ENCODE measurements around the gene SERPINA6. TPM values are rescaled to one million over a fixed set of nuclear protein-coding genes. Genes with fewer than 3 reads are reported as not detected.

The SERPINA6 gene
- total RNA-seq, 4 donors from 2014 or later = not detected

DNA sequence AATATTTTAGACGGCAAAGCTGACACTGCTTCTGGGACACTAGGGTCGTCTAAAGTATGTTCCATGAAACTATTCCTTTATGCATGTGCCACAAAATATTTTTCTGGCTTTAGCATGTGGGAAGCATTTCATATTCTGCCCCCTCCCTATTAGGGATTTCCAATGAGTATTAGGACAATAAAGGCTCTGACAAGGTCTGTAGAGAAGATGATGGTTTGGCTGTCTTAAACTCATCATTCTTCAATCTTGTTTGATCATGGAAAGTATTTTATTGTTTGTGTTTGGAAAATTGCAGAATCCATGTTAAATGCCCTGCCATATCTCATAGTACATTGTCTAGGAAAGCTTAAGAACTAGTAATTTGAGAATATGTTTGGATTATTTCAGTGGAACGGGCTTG, 42.5 kb upstream of the SERPINA6 start:
- H3K9me3 ChIP-seq = no peaks in the 10 kb centered on the region
- DNase-seq (ENCODE audit: extremely low spot score) = no peak
- 91% methylated on average over 3 of the region's 3 CpGs for WGBS
- H3K27ac ChIP-seq (replicated peaks in 1 of 4) = no peak overlapping the region
- no peaks in the 10 kb centered on the region for H3K36me3 ChIP-seq
- TF ChIP-seq POLR2AphosphoS5 (IDR thresholded peaks at IDR 0.05) (no peak), EP300 (IDR thresholded peaks at IDR 0.05) (no peak), POLR2A (IDR thresholded peaks at IDR 0.05; ENCODE audit: low read depth) (no peak)
- TF ChIP-seq, protein P1, sequence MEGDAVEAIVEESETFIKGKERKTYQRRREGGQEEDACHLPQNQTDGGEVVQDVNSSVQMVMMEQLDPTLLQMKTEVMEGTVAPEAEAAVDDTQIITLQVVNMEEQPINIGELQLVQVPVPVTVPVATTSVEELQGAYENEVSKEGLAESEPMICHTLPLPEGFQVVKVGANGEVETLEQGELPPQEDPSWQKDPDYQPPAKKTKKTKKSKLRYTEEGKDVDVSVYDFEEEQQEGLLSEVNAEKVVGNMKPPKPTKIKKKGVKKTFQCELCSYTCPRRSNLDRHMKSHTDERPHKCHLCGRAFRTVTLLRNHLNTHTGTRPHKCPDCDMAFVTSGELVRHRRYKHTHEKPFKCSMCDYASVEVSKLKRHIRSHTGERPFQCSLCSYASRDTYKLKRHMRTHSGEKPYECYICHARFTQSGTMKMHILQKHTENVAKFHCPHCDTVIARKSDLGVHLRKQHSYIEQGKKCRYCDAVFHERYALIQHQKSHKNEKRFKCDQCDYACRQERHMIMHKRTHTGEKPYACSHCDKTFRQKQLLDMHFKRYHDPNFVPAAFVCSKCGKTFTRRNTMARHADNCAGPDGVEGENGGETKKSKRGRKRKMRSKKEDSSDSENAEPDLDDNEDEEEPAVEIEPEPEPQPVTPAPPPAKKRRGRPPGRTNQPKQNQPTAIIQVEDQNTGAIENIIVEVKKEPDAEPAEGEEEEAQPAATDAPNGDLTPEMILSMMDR (IDR thresholded peaks at IDR 0.05) = no peak
- no peak overlapping the region for H3K4me3 ChIP-seq
- H3K27me3 ChIP-seq = peaks cover 0 to 6% (median 0%) of the 10 kb centered on the region in 4 donors
- intact Hi-C loops (cut with DNase I) = no loop called here
- no peaks in the 10 kb centered on the region for H3K4me1 ChIP-seq

DNA sequence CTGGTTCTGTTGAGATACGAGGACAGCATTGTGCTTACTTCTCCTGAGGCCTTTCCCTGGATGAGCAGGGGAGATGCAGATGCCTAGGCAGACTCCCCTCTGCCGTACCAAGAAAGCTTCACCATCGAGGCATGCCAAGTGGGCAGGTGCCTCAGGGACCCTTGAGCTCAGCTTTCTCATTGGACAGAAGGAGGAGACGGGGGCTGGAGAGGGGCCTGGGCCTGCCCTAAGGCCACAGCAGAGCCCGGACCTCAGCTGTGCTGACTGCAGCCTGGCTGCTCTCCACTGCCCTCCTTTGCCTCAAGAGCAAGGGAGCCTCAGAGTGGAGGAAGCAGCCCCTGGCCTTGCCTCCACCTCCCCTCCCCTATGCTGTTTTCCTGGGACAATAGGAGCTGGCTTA, 41.8 kb upstream of the SERPINA6 start:
- intact Hi-C loops (cut with DNase I) = no loop called here
- no peak for DNase-seq (ENCODE audit: extremely low spot score)
- peaks cover 0 to 8% (median 0%) of the 10 kb centered on the region in 4 donors for H3K27me3 ChIP-seq
- H3K9me3 ChIP-seq = no peaks in the 10 kb centered on the region
- no peaks in the 10 kb centered on the region for H3K4me1 ChIP-seq
- no peaks in the 10 kb centered on the region for H3K36me3 ChIP-seq
- no peak for TF ChIP-seq EP300 (IDR thresholded peaks at IDR 0.05)
- TF ChIP-seq, protein P1 (IDR thresholded peaks at IDR 0.05) = no peak
- no peak for TF ChIP-seq POLR2A (IDR thresholded peaks at IDR 0.05; ENCODE audit: low read depth)
- no peak for TF ChIP-seq POLR2AphosphoS5 (IDR thresholded peaks at IDR 0.05)
- H3K4me3 ChIP-seq = no peak overlapping the region
- WGBS = 71% methylated on average over 4 of the region's 5 CpGs
- H3K27ac ChIP-seq (replicated peaks in 1 of 4) = no peak overlapping the region

DNA sequence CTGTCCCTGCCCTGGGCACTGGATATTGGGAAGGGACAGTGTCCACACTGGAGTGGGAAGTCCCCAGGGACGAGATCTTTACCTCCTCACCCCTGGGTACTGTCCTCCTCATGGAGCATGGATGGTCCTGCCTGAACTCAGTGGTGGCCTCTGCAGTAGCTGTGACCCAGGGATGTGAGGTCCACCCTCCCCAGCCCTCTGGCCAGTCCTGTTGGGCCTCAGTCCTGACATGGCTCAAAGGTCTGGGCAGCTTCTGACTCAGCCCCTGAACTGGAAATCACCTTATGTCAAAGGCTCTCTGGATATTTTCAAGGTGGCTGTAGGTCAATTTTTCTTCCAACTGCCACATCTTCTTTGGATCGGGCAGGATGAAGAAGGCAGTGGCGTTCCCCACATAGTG, 40.9 kb upstream of the SERPINA6 start:
- intact Hi-C loops (cut with DNase I) = no loop called here
- Histone ChIP-seq H3K27ac (replicated peaks in 1 of 4) (no peak overlapping the region), H3K4me1 (no peaks in the 10 kb centered on the region), H3K9me3 (no peaks in the 10 kb centered on the region), H3K36me3 (no peaks in the 10 kb centered on the region), H3K27me3 (peaks cover 0 to 8% (median 0%) of the 10 kb centered on the region in 4 donors), H3K4me3 (no peak overlapping the region)
- 61% methylated on average over 3 of the region's 3 CpGs for WGBS
- DNase-seq (ENCODE audit: extremely low spot score) = no peak
- TF ChIP-seq POLR2AphosphoS5 (IDR thresholded peaks at IDR 0.05) (no peak), EP300 (IDR thresholded peaks at IDR 0.05) (no peak), POLR2A (IDR thresholded peaks at IDR 0.05; ENCODE audit: low read depth) (no peak)
- TF ChIP-seq, protein P1 (IDR thresholded peaks at IDR 0.05) = no peak

DNA sequence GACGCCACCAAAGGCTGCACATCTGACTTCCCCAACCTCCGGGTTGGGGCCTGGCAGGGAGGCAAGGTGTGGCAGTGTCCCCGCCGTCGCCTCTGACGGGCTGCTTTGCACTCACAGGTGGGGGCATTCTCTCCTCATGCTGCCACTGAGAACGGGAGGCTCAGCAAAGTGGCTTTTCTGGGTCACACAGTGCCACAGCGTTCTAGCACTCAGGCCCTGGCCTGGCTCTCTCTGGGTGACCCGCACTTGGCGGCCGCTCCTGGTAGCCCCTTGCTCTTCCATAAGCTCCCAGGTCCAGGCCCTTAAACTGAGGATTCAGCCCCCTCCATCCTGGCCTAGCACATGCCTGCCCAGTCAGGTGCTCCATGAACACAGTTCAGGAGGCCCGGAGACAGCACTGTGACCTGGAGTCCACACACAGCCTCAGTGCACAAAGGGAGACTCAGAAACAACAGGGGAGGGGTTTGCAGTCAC, 40.1 kb upstream of the SERPINA6 start:
- H3K36me3 ChIP-seq = no peaks in the 10 kb centered on the region
- H3K4me1 ChIP-seq = no peaks in the 10 kb centered on the region
- TF ChIP-seq, protein P1 (IDR thresholded peaks at IDR 0.05) = no peak
- TF ChIP-seq EP300 (IDR thresholded peaks at IDR 0.05) = no peak
- TF ChIP-seq POLR2A (IDR thresholded peaks at IDR 0.05; ENCODE audit: low read depth) = no peak
- TF ChIP-seq POLR2AphosphoS5 (IDR thresholded peaks at IDR 0.05) = no peak
- H3K9me3 ChIP-seq = no peaks in the 10 kb centered on the region
- WGBS = 89% methylated on average over 8 of the region's 12 CpGs
- peaks cover 0 to 8% (median 0%) of the 10 kb centered on the region in 4 donors for H3K27me3 ChIP-seq
- intact Hi-C loops (cut with DNase I) = no loop called here
- no peak for DNase-seq (ENCODE audit: extremely low spot score)
- no peak overlapping the region for H3K4me3 ChIP-seq
- no peak overlapping the region for H3K27ac ChIP-seq (replicated peaks in 1 of 4)

DNA sequence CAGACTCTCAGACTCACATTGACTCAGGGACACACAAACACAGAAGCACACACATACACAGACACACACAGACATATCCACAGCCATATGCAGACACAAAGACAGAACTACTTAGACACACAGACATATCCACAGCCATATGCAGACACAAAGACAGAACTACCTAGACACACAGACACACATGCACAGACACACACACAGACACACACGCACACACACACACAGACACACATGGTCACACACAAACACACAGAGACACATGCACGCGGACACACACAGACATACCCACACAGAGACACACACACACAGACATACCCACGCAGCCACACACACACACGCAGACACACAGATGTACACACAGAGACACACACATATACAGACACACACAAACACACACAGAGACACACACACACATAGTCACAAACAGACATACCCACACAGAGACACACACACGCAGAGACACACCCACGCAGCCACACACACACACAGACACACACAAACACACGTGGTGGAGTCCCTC, 39.5 kb upstream of the SERPINA6 start:
- Histone ChIP-seq H3K27ac (replicated peaks in 1 of 4) (no peak overlapping the region), H3K27me3 (peaks cover 0 to 8% (median 0%) of the 10 kb centered on the region in 4 donors), H3K4me1 (no peaks in the 10 kb centered on the region), H3K9me3 (no peaks in the 10 kb centered on the region), H3K36me3 (no peaks in the 10 kb centered on the region), H3K4me3 (no peak overlapping the region)
- intact Hi-C loops (cut with DNase I) = no loop called here
- TF ChIP-seq POLR2AphosphoS5 (IDR thresholded peaks at IDR 0.05) (no peak), POLR2A (IDR thresholded peaks at IDR 0.05; ENCODE audit: low read depth) (no peak), EP300 (IDR thresholded peaks at IDR 0.05) (no peak)
- TF ChIP-seq, protein P1 (IDR thresholded peaks at IDR 0.05) = no peak
- no peak for DNase-seq (ENCODE audit: extremely low spot score)
- 73% methylated on average over 8 of the region's 8 CpGs for WGBS
